Gastroesophageal sphincter (tissue), 4 donors: Measurements from ENCODE around the gene KRT6C. TPM values are rescaled to one million over a fixed set of nuclear protein-coding genes. Genes with fewer than 3 reads are reported as not detected.

Source experiments
- ATAC-seq: fragments of 150-250 bp; one replicate; pipeline ENCODE4 v1.9.1; 2016; ENCODE audit warnings: mild to moderate bottlenecking, moderate library complexity
- H3K27ac ChIP-seq, 4 donors: fragments of 200-600 bp; sonication (generic) in 3 of 4; 1 replicate in 3 of 4; 2 replicates in 1 of 4; pipeline ENCODE4 v1.5.1; 2016 to 2019
- H3K27me3 ChIP-seq: fragments of 200-600 bp; sonication (generic); one replicate; pipeline ENCODE4 v1.5.1; 2019
- H3K36me3 ChIP-seq, 2 donors: fragments of 200-600 bp; sonication (generic); one replicate each; pipeline ENCODE4 v1.5.1; 2019; ENCODE audit warnings: control low read depth in 1 of 2
- H3K4me1 ChIP-seq, 3 donors: fragments of 200-600 bp; sonication (generic); 1 replicate in 2 of 3; 2 replicates in 1 of 3; pipeline ENCODE4 v1.5.1; 2016 to 2019; ENCODE audit warnings: control low read depth in 2 of 3
- H3K4me3 ChIP-seq, 2 donors: fragments of 200-600 bp; sonication (generic); one replicate each; pipeline ENCODE4 v1.5.1; 2019; ENCODE audit warnings: mild to moderate bottlenecking in 1 of 2, moderate library complexity in 1 of 2
- H3K9me3 ChIP-seq, 3 donors: fragments of 200-600 bp; sonication (generic); one replicate each; pipeline ENCODE4 v1.5.1; 2017 to 2019; ENCODE audit warnings: control low read depth in 2 of 3
- EP300 ChIP-seq: sonication (generic); formaldehyde crosslinking; IDR thresholded peaks from one replicate; pipeline ENCODE4 v1.6.1; 2017; ENCODE audit warnings: antibody characterized with exemption, mild to moderate bottlenecking
- POLR2A ChIP-seq, 2 donors: fragments of 450-650 bp; IDR thresholded peaks; one replicate each; pipeline ENCODE4 v1.6.1; 2017; ENCODE audit warnings: antibody characterized with exemption in 2 of 2, mild to moderate bottlenecking in 2 of 2, moderate library complexity in 1 of 2
- POLR2AphosphoS5 ChIP-seq: sonication (generic); formaldehyde crosslinking; IDR thresholded peaks from one replicate; pipeline ENCODE4 v1.6.1; 2017; ENCODE audit warnings: antibody characterized with exemption
- WGBS, 2 donors: methylation state at CpG; one replicate each; pipeline ENCODE4 v1.1.5; 2018; ENCODE audit warnings: low coverage in 1 of 2; 5-methylcytosine and 5-hydroxymethylcytosine counted together
- total RNA-seq, 4 donors: library from RNA; depleted of rRNA; stranded (reverse); fragments of >200 nt; gene quantifications; one replicate each; pipeline ENCODE4 v1.1.0, GENCODE V29; 2016
- TF ChIP-seq, protein P1 (sequence below), 4 experiments: fragments of 200-600 bp in 2 of 4; fragments of 450-650 bp in 2 of 4; sonication (generic) in 1 of 4; IDR thresholded peaks; one replicate each; pipeline ENCODE4 v1.5.1; 2017 to 2019; ENCODE audit warnings: antibody characterized with exemption in 4 of 4, mild to moderate bottlenecking in 2 of 4, moderate library complexity in 2 of 4

Gene KRT6C
- total RNA-seq, 4 donors from 2014 or later, result 0.50 to 52.0 (median 17.1) TPM; not detected in 1

GRCh38 chr12:52517005-52517835 is 43.6 kb upstream of the KRT6C start:
- H3K27me3 ChIP-seq, result peaks cover 11% of the 10 kb centered on the region
- no peak overlapping the region for H3K4me3 ChIP-seq
- no peak for ATAC-seq
- TF ChIP-seq, protein P1, sequence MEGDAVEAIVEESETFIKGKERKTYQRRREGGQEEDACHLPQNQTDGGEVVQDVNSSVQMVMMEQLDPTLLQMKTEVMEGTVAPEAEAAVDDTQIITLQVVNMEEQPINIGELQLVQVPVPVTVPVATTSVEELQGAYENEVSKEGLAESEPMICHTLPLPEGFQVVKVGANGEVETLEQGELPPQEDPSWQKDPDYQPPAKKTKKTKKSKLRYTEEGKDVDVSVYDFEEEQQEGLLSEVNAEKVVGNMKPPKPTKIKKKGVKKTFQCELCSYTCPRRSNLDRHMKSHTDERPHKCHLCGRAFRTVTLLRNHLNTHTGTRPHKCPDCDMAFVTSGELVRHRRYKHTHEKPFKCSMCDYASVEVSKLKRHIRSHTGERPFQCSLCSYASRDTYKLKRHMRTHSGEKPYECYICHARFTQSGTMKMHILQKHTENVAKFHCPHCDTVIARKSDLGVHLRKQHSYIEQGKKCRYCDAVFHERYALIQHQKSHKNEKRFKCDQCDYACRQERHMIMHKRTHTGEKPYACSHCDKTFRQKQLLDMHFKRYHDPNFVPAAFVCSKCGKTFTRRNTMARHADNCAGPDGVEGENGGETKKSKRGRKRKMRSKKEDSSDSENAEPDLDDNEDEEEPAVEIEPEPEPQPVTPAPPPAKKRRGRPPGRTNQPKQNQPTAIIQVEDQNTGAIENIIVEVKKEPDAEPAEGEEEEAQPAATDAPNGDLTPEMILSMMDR (IDR thresholded peaks at IDR 0.05), result no peak
- TF ChIP-seq POLR2A (IDR thresholded peaks at IDR 0.05), result no peak
- no peak for TF ChIP-seq EP300
- TF ChIP-seq POLR2AphosphoS5, result no peak
- H3K27ac ChIP-seq, result no peak overlapping the region
- H3K36me3 ChIP-seq, result no peaks in the 10 kb centered on the region
- no peaks in the 10 kb centered on the region for H3K9me3 ChIP-seq
- H3K4me1 ChIP-seq, result no peaks in the 10 kb centered on the region
- WGBS, 2 donors, result 73 to 92% methylated on average over 6 to 11 of the region's 14 CpGs

DNA sequence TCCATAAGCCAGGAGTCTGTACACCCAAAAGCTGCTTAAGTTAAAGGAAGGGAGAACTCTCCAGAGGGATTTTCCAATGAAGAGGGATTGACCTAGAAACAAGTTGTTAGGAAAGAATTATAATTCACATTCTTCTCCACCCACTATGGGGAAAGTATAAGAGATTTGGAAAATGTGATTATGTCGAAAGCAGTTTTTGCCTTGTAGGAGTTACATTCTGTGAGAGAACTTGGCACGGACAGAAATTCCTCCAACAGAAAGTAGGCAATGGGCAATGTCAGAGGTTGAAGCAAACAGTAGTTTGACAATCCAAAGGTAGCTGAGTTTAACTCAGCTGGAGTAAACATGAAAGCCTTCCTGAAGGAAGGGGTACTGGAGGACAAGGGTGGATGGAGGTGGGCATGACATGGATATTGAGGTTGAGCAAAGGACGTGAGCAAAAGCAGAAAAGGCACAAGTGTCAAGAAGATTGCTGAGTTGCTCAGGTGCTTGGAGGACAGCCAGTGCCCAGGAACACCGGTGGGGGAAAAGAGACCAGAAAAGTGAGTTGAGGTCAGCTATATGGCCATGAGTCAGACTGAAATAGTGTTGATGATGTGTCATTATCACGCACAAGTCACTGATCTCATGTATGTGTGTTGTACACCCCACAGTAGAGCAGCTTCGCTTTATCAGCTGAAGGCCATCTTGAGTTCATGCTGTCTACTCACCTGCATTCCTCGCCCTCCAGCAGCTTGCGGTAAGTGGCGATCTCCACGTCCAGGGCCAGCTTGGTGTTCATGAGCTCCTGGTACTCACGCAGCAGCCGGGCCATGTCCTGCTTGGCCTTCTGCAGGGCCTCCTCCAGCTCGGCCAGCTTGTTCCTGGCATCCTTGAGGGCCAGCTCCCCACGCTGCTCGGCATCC is 42.6 kb upstream of the KRT6C start:
- 57 to 67% methylated on average over 1 to 5 of the region's 15 CpGs for WGBS, 2 donors
- Histone ChIP-seq H3K4me3 (no peak overlapping the region), H3K4me1 (no peaks in the 10 kb centered on the region), H3K27ac (no peak overlapping the region), H3K9me3 (no peaks in the 10 kb centered on the region), H3K36me3 (no peaks in the 10 kb centered on the region), H3K27me3 (peaks cover 11% of the 10 kb centered on the region)
- TF ChIP-seq, protein P1 (IDR thresholded peaks at IDR 0.05), result no peak
- TF ChIP-seq POLR2A (IDR thresholded peaks at IDR 0.05), result no peak
- no peak for TF ChIP-seq EP300
- no peak for TF ChIP-seq POLR2AphosphoS5
- no peak for ATAC-seq

DNA sequence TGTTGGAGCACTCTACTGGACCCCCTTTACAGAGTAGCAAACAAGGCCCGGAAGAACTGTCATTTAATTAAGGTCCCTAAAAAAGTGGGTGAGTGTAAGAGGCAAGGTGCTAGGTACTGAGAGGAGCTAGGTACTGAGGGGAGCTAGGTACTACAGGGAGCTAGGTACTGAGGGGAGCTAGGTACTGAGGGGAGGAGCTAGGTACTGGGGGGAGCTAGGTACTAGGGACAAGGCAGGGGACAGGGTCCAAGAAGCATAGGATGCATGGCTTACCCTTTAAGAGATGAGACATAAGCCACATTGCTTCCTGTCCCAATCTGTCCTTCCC is 41.7 kb upstream of the KRT6C start:
- ATAC-seq, result no peak
- no peak overlapping the region for H3K4me3 ChIP-seq
- H3K27ac ChIP-seq, result no peak overlapping the region
- no peaks in the 10 kb centered on the region for H3K4me1 ChIP-seq
- peaks cover 0 to 3% (median 0%) of the 10 kb centered on the region in 3 donors for H3K9me3 ChIP-seq
- no peak for TF ChIP-seq EP300
- TF ChIP-seq POLR2A (IDR thresholded peaks at IDR 0.05), result no peak
- no peak for TF ChIP-seq POLR2AphosphoS5
- no peaks in the 10 kb centered on the region for H3K36me3 ChIP-seq
- H3K27me3 ChIP-seq, result peaks cover 14% of the 10 kb centered on the region
- 80% methylated on average over 1 of the region's 1 CpG; no CpG with 5 or more reads in 1 of the 2 donors for WGBS, 2 donors

DNA sequence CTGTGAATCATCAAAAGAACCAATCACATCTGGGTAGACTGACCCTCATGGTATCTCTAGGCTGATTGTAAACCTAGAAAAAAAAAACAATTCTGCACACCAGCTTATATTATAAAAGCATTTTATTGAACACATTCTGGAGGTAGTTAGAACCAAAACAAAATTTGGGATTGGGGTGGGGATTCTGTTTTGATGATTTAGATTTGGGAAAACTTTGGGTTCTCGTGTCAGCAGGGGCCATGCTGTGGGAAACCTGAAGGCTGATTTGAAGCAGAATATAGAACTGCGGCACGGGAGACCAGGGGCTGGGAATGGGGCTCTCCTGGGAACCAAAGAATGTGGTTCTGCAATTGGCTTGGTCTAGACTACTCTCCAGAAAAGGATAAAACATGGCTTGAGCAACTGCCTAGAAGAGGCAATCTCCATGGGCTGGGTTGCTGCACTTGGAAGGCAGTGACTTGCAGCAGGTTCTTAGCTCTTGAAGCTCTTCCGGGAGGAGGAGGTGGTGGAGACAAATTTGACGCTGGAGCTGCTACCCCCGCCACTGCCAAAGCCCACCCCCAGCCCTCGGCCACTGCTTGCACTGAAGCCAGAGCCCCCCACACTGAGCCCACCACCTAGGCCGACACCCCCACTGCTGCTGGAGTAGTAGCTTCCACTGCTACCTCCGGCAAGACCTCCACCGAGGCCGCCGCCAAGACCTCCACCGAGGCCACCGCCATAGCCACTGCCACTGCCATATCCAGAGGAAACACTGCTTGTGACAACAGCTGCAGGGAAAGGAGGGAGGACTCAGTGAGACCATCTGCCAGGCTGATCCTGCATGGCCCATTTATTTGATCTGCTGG is 41.1 kb upstream of the KRT6C start:
- no peaks in the 10 kb centered on the region for H3K36me3 ChIP-seq
- no peak for TF ChIP-seq POLR2A (IDR thresholded peaks at IDR 0.05)
- TF ChIP-seq, protein P1 (IDR thresholded peaks at IDR 0.05), result no peak
- no peak for TF ChIP-seq EP300
- no peak for TF ChIP-seq POLR2AphosphoS5
- no peaks in the 10 kb centered on the region for H3K4me1 ChIP-seq
- peaks cover 0 to 4% (median 0%) of the 10 kb centered on the region in 3 donors for H3K9me3 ChIP-seq
- peaks cover 11% of the 10 kb centered on the region for H3K27me3 ChIP-seq
- H3K4me3 ChIP-seq, result no peak overlapping the region
- 60 to 93% methylated on average over 1 to 6 of the region's 14 CpGs for WGBS, 2 donors
- no peak for ATAC-seq
- H3K27ac ChIP-seq, result no peak overlapping the region

GRCh38 chr12:52513736-52514135 is 40.1 kb upstream of the KRT6C start:
- H3K4me1 ChIP-seq, result no peaks in the 10 kb centered on the region
- H3K36me3 ChIP-seq, result no peaks in the 10 kb centered on the region
- no peak overlapping the region for H3K27ac ChIP-seq
- no peak for ATAC-seq
- 81 to 91% methylated on average over 3 to 6 of the region's 6 CpGs for WGBS, 2 donors
- H3K9me3 ChIP-seq, result peaks cover 0 to 4% (median 0%) of the 10 kb centered on the region in 3 donors
- TF ChIP-seq EP300 (no peak), POLR2A (IDR thresholded peaks at IDR 0.05) (no peak), POLR2AphosphoS5 (no peak)
- TF ChIP-seq, protein P1 (IDR thresholded peaks at IDR 0.05), result no peak
- peaks cover 6% of the 10 kb centered on the region for H3K27me3 ChIP-seq
- H3K4me3 ChIP-seq, result no peak overlapping the region
